Measurements from ENCODE around the gene TMEM17. TPM values are rescaled to one million over a fixed set of nuclear protein-coding genes. Genes with fewer than 3 reads are reported as not detected.

TMEM17 gene
- total RNA-seq, 1 experiment from 2014 or later: 1.1 TPM

GRCh38 chr2:62498739-62499138 is 7.3 kb downstream of the TMEM17 start:
- H3K36me3 ChIP-seq (replicated peaks; ENCODE audit: control insufficient read depth, insufficient read depth, low read length): no peaks in the 10 kb centered on the region
- no peaks in the 10 kb centered on the region; the same call in 1 of the 2 replicates for H3K27me3 ChIP-seq (ENCODE audit: control insufficient read depth, insufficient read depth, low read length)
- DNase-seq: no peak
- H3K4me3 ChIP-seq (ENCODE audit: insufficient read depth, low read depth, low read length): no peak overlapping the region

DNA sequence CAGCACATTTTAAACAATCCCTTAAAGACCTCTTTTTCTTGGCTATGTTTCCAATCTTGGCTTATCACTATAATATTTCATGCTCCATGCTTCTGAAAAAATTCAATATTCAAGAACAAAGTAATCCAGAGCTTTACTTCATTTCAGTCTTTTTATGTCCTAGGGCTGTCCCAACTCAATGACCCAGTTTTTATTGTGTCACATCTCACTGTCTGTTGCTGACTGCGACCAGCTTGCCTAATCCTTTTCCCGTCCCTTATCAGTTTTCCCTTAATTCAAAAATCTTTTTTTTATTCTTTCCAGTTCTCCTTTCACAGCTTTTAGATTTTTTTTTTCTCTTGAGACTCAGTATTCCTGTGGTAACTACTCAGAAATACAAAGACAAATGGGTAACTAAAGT is 10.2 kb downstream of the TMEM17 start:
- no peak for DNase-seq
- Histone ChIP-seq H3K27me3 (ENCODE audit: control insufficient read depth, insufficient read depth, low read length) (no peaks in the 10 kb centered on the region; the same call in 1 of the 2 replicates), H3K4me3 (ENCODE audit: insufficient read depth, low read depth, low read length) (no peak overlapping the region), H3K36me3 (replicated peaks; ENCODE audit: control insufficient read depth, insufficient read depth, low read length) (no peaks in the 10 kb centered on the region)

- no peak overlapping the region for H3K4me3 ChIP-seq (ENCODE audit: insufficient read depth, low read depth, low read length)
- no peaks in the 10 kb centered on the region; the same call in 1 of the 2 replicates for H3K27me3 ChIP-seq (ENCODE audit: control insufficient read depth, insufficient read depth, low read length)
- no peaks in the 10 kb centered on the region for H3K36me3 ChIP-seq (replicated peaks; ENCODE audit: control insufficient read depth, insufficient read depth, low read length)
- no peak for DNase-seq
Observed at GRCh38 chr2:62492048-62492447, 13.9 kb downstream of the TMEM17 start.

DNA sequence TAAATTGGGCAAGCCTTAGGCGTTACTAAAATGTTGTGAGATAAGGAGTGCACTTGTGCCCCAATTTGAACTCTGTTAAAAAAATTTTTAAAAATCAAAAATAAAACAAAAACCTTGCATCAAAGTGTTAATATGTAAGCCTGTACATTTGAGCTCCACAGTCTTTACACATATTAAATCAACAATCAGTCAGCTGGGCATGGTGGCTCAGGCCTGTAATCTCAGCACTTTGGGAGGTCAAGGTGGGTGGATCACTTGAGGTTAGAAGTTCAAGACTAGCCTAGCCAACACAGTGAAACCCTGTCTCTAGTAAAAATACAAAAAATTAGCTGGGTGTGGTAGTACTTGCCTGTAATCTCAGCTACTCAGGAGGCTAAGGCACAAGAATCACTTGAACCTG is 16.3 kb downstream of the TMEM17 start:
- Histone ChIP-seq H3K27me3 (ENCODE audit: control insufficient read depth, insufficient read depth, low read length) (no peaks in the 10 kb centered on the region), H3K4me3 (ENCODE audit: insufficient read depth, low read depth, low read length) (no peak overlapping the region), H3K36me3 (replicated peaks; ENCODE audit: control insufficient read depth, insufficient read depth, low read length) (no peaks in the 10 kb centered on the region)
- DNase-seq: no peak

DNA sequence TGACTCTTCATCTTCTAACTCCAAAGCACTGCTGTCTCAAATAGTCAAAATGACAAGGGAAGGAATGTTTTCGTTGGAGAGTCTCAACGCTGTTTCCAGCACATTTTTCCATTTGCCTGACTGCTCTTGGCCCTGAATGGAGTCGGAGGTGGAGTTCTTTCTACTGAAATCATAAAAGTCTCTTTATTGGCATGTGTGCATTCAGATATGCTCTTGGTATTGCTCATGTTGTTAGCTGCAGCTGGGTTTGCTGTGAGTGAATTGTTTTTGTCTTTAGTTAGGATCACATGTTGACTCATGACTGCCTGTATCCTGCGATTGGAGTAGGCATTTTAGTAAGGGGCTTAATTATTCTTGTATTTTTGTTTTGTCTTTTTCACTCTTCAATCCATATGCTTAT is 16.8 kb downstream of the TMEM17 start:
- Histone ChIP-seq H3K36me3 (replicated peaks; ENCODE audit: control insufficient read depth, insufficient read depth, low read length) (no peaks in the 10 kb centered on the region), H3K27me3 (ENCODE audit: control insufficient read depth, insufficient read depth, low read length) (no peaks in the 10 kb centered on the region), H3K4me3 (ENCODE audit: insufficient read depth, low read depth, low read length) (no peak overlapping the region)
- DNase-seq: no peak

DNA sequence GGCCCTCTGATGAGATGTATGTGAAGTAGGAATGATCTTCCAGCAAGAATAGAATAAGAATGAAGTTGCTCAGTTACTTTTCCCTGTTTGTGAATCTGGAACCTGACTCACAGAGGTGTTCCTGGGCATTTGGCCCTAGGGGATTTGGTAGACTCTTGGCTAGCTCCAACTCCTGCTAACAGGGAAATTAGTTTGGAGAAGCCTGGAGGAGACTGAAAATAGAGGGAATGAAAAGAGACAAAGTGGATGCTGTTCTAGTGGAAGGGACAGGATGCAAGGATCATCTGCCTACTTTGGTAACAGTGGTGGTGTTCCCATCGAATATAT is 19.6 kb downstream of the TMEM17 start:
- Histone ChIP-seq H3K4me3 (ENCODE audit: insufficient read depth, low read depth, low read length) (no peak overlapping the region), H3K36me3 (replicated peaks; ENCODE audit: control insufficient read depth, insufficient read depth, low read length) (no peaks in the 10 kb centered on the region), H3K27me3 (ENCODE audit: control insufficient read depth, insufficient read depth, low read length) (no peaks in the 10 kb centered on the region)
- DNase-seq: no peak

DNA sequence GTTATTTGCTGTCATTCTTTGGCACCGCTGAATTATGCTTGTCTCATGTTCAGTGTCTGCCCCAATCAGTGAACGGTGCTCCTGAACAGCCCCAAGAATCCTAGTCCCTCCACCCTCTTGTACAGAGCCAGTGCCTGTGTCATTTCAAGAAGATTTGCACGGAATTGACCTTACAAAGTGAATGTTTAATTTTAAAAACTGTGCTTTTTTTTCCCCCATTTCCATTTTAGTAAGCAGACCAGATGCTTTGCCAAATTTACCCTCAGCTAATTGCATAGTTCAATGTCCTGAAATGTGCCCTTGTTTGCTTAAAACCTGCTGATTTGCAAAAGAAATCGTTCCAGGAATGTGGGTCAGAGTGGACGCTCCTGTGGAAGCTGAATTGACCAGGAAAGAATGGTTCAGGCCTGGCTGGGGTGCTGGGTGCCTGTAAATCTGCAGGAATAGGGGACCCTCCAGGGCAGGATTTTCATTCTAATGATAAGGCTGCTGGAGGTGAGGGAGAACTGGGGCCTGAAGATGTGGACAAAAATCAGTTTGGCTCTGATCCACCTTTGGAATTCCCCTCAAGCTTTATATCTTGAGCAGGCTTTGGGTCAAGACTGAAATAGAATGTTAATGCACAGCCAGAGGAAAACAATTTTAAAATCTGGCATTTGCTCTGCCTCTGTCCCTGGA is 20.1 kb downstream of the TMEM17 start:
- no peak for DNase-seq
- H3K4me3 ChIP-seq (ENCODE audit: insufficient read depth, low read depth, low read length): no peak overlapping the region
- no peaks in the 10 kb centered on the region for H3K27me3 ChIP-seq (ENCODE audit: control insufficient read depth, insufficient read depth, low read length)
- no peaks in the 10 kb centered on the region for H3K36me3 ChIP-seq (replicated peaks; ENCODE audit: control insufficient read depth, insufficient read depth, low read length)

GRCh38 chr2:62482558-62483352 is 23.2 kb downstream of the TMEM17 start:
- Histone ChIP-seq H3K27me3 (ENCODE audit: control insufficient read depth, insufficient read depth, low read length) (no peaks in the 10 kb centered on the region), H3K36me3 (replicated peaks; ENCODE audit: control insufficient read depth, insufficient read depth, low read length) (no peaks in the 10 kb centered on the region), H3K4me3 (ENCODE audit: insufficient read depth, low read depth, low read length) (no peak overlapping the region)
- no peak for DNase-seq

- Histone ChIP-seq H3K4me3 (ENCODE audit: insufficient read depth, low read depth, low read length) (no peak overlapping the region), H3K27me3 (ENCODE audit: control insufficient read depth, insufficient read depth, low read length) (no peaks in the 10 kb centered on the region), H3K36me3 (replicated peaks; ENCODE audit: control insufficient read depth, insufficient read depth, low read length) (no peaks in the 10 kb centered on the region)
- no peak for DNase-seq
Observed at GRCh38 chr2:62479917-62480316, 26.1 kb downstream of the TMEM17 start.

DNA sequence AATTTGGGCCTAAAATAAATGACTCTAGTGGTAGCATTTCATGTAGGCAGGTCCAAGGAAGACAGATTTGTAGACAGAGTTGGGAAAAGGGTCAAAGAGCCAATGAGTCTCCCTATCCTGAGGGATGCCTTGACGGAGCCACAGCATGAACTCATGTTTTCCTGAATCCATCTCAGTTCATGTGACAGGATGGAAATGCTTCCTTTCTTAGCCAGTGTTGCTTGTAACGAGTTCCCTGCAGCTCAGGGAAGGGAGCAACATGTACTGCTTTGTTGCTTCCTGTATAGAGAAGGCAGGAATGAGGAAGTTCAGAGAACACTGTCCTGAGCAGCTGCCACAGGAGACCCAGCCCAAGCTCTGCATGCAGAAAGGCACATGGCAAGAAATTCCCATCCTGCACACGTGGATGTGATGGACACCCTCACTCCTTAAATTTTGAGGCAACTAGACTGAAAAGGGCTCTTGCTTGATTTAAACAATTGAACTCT is 27.9 kb downstream of the TMEM17 start:
- Histone ChIP-seq H3K27me3 (ENCODE audit: control insufficient read depth, insufficient read depth, low read length) (no peaks in the 10 kb centered on the region), H3K36me3 (replicated peaks; ENCODE audit: control insufficient read depth, insufficient read depth, low read length) (no peaks in the 10 kb centered on the region), H3K4me3 (ENCODE audit: insufficient read depth, low read depth, low read length) (no peak overlapping the region)
- DNase-seq: no peak

GRCh38 chr2:62477573-62477972 is 28.4 kb downstream of the TMEM17 start:
- no peak for DNase-seq
- no peaks in the 10 kb centered on the region for H3K27me3 ChIP-seq (ENCODE audit: control insufficient read depth, insufficient read depth, low read length)
- H3K36me3 ChIP-seq (replicated peaks; ENCODE audit: control insufficient read depth, insufficient read depth, low read length): no peaks in the 10 kb centered on the region
- H3K4me3 ChIP-seq (ENCODE audit: insufficient read depth, low read depth, low read length): no peak overlapping the region

GRCh38 chr2:62475172-62476011 is 30.6 kb downstream of the TMEM17 start:
- peak; percentile 47 for DNase-seq

DNA sequence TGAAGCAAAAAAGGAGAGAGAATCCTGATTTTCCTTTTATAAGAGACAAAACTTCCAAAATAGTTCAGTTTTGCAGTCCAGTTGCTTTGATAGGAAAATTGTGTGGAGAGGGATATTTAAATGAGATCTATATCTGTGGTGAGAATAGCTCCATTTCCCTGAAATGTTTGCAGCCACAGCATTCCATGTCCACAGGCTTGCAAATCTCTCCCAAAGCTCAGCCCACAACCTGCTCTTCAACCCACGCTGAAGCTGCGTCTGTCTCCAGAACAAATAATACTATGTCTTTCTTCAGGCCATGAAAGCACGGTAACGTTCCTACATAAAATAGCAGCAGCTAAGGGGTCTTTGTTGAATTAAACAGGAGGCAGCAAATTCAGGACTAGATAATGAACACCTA is 31.8 kb downstream of the TMEM17 start:
- DNase-seq: no peak
- H3K4me3 ChIP-seq (ENCODE audit: insufficient read depth, low read depth, low read length): no peak overlapping the region
- H3K36me3 ChIP-seq (replicated peaks; ENCODE audit: control insufficient read depth, insufficient read depth, low read length): no peaks in the 10 kb centered on the region
- no peaks in the 10 kb centered on the region for H3K27me3 ChIP-seq (ENCODE audit: control insufficient read depth, insufficient read depth, low read length)

More at GRCh38 chr2:62475172-62476011, 30.6 kb downstream of the TMEM17 start:
- Histone ChIP-seq H3K36me3 (replicated peaks; ENCODE audit: control insufficient read depth, insufficient read depth, low read length) (no peaks in the 10 kb centered on the region), H3K27me3 (ENCODE audit: control insufficient read depth, insufficient read depth, low read length) (no peaks in the 10 kb centered on the region), H3K4me3 (ENCODE audit: insufficient read depth, low read depth, low read length) (no peak overlapping the region)

- no peak for DNase-seq
- no peak overlapping the region for H3K4me3 ChIP-seq (ENCODE audit: insufficient read depth, low read depth, low read length)
- no peaks in the 10 kb centered on the region for H3K36me3 ChIP-seq (replicated peaks; ENCODE audit: control insufficient read depth, insufficient read depth, low read length)
- H3K27me3 ChIP-seq (ENCODE audit: control insufficient read depth, insufficient read depth, low read length): no peaks in the 10 kb centered on the region
Observed at GRCh38 chr2:62473246-62473827, 32.7 kb downstream of the TMEM17 start.
